Neural cell (in vitro differentiated cells): ENCODE measurements around the gene FYN. TPM values are rescaled to one million over a fixed set of nuclear protein-coding genes. Genes with fewer than 3 reads are reported as not detected.

Experiments used
- H2AFZ ChIP-seq: fragments of 200-600, 300-800 bp; sonication (generic), shearing (Covaris generic); 2 replicates; pipeline ENCODE4 v1.6.0; 2014; ENCODE audit warnings: low read depth, mild to moderate bottlenecking, antibody characterized with exemption, low read length, moderate library complexity
- H3F3A ChIP-seq: fragments of 200-600 bp; shearing (Covaris generic); 2 replicates; pipeline ENCODE4 v1.6.1; 2016; ENCODE audit warnings: mild to moderate bottlenecking, moderate library complexity, mixed read lengths, antibody characterized with exemption, low read length; ENCODE audit not compliant: insufficient read depth, poor library complexity, severe bottlenecking
- H3K27ac ChIP-seq: fragments of 200-600, 300-800 bp; sonication (generic), shearing (Covaris generic); 2 replicates; pipeline ENCODE4 v1.5.1; 2014; ENCODE audit warnings: mild to moderate bottlenecking, low read length, moderate library complexity
- H3K27me3 ChIP-seq: fragments of 300-800, 200-600 bp; sonication (generic), shearing (Covaris generic); 2 replicates; pipeline ENCODE4 v1.6.0; 2014; ENCODE audit warnings: mild to moderate bottlenecking, low read depth, low read length, moderate library complexity; ENCODE audit not compliant: insufficient read depth
- H3K36me3 ChIP-seq: fragments of 300-800, 200-600 bp; sonication (generic), shearing (Covaris generic); 2 replicates; pipeline ENCODE4 v1.5.1; 2014; ENCODE audit warnings: mild to moderate bottlenecking, antibody characterized with exemption, low read length, moderate library complexity; ENCODE audit not compliant: insufficient read depth
- H3K4me2 ChIP-seq: fragments of 300-800, 200-600 bp; sonication (generic), shearing (Covaris generic); 2 replicates; pipeline ENCODE4 v1.6.0; 2014; ENCODE audit warnings: mild to moderate bottlenecking, low read length
- H3K4me3 ChIP-seq: fragments of 300-800, 200-600 bp; sonication (generic), shearing (Covaris generic); 2 replicates; pipeline ENCODE4 v1.5.1; 2014; ENCODE audit warnings: mild to moderate bottlenecking, low read length, moderate library complexity
- H3K79me2 ChIP-seq: fragments of 200-600 bp; shearing (Covaris generic); replicated peaks from 2 replicates; pipeline ENCODE4 v1.6.0; 2014; ENCODE audit warnings: mild to moderate bottlenecking, low read length, moderate library complexity; ENCODE audit not compliant: insufficient read depth
- H3K9ac ChIP-seq: fragments of 300-800, 200-600 bp; sonication (generic), shearing (Covaris generic); 2 replicates; pipeline ENCODE4 v1.6.1; 2016; ENCODE audit warnings: mild to moderate bottlenecking, low read length, mixed read lengths
- H3K9me2 ChIP-seq: fragments of 200-600 bp; shearing (Covaris generic); 2 replicates; pipeline ENCODE4 v1.6.1; 2016; ENCODE audit warnings: mild to moderate bottlenecking, low read length, mixed read lengths; ENCODE audit not compliant: insufficient read depth
- H3K9me3 ChIP-seq: fragments of 200-600, 300-800 bp; sonication (generic), shearing (Covaris generic); 2 replicates; pipeline ENCODE4 v1.6.1; 2016; ENCODE audit warnings: mild to moderate bottlenecking, mixed run types, low read length, moderate library complexity, mixed read lengths
- H4K20me1 ChIP-seq: fragments of 200-600 bp; shearing (Covaris generic); 2 replicates; pipeline ENCODE4 v1.6.1; 2016; ENCODE audit warnings: mild to moderate bottlenecking, mixed run types; ENCODE audit not compliant: insufficient read depth
- EP300 ChIP-seq: fragments of 450-650 bp; conservative IDR thresholded peaks from 2 replicates; pipeline ENCODE4 v1.6.1; 2014; ENCODE audit warnings: antibody characterized with exemption, mild to moderate bottlenecking, moderate library complexity; ENCODE audit not compliant: poor library complexity, severe bottlenecking
- EZH2 ChIP-seq: fragments of 200-600, 300-800 bp; shearing (Covaris generic), sonication (generic); IDR thresholded peaks from 2 replicates; pipeline ENCODE4 v1.6.1; 2014; ENCODE audit warnings: antibody characterized with exemption, low read length, borderline replicate concordance, mild to moderate bottlenecking; ENCODE audit not compliant: insufficient read depth, poor library complexity, severe bottlenecking
- MXI1 ChIP-seq: fragments of 450-650 bp; conservative IDR thresholded peaks from 2 replicates; pipeline ENCODE4 v1.6.1; 2014; ENCODE audit warnings: antibody characterized with exemption, mild to moderate bottlenecking; ENCODE audit not compliant: poor library complexity, severe bottlenecking
- POLR2AphosphoS5 ChIP-seq: IDR thresholded peaks from 2 replicates; pipeline ENCODE4 v1.6.1; 2012
- RAD21 ChIP-seq: fragments of 450-650 bp; conservative IDR thresholded peaks from 2 replicates; pipeline ENCODE4 v1.6.1; 2014; ENCODE audit warnings: antibody characterized with exemption, mild to moderate bottlenecking, moderate library complexity
- SMC3 ChIP-seq: fragments of 450-650 bp; conservative IDR thresholded peaks from 2 replicates; pipeline ENCODE4 v1.6.1; 2014; ENCODE audit warnings: antibody characterized with exemption, mild to moderate bottlenecking, moderate library complexity; ENCODE audit not compliant: poor library complexity
- TAF1 ChIP-seq: IDR thresholded peaks from 2 replicates; pipeline ENCODE4 v1.6.1; 2012; ENCODE audit warnings: low read depth
- polyA plus RNA-seq: library from polyadenylated mRNA; depleted of rRNA; stranded (reverse); fragments of >200 nt; gene quantifications from 2 replicates; pipeline ENCODE4 v1.2.3, GENCODE V29; 2014
- TF ChIP-seq, protein P1 (sequence below): fragments of 450-650 bp; IDR thresholded peaks from 2 replicates; pipeline ENCODE4 v1.5.1; 2014; ENCODE audit warnings: antibody characterized with exemption, mild to moderate bottlenecking, moderate library complexity; ENCODE audit not compliant: poor library complexity, severe bottlenecking
- TF ChIP-seq, protein P2 (sequence below): IDR thresholded peaks from 2 replicates; pipeline ENCODE4 v1.6.1; 2012; ENCODE audit warnings: borderline replicate concordance

The FYN gene
- polyA plus RNA-seq, 1 donor from 2014 or later, result 277 TPM

DNA sequence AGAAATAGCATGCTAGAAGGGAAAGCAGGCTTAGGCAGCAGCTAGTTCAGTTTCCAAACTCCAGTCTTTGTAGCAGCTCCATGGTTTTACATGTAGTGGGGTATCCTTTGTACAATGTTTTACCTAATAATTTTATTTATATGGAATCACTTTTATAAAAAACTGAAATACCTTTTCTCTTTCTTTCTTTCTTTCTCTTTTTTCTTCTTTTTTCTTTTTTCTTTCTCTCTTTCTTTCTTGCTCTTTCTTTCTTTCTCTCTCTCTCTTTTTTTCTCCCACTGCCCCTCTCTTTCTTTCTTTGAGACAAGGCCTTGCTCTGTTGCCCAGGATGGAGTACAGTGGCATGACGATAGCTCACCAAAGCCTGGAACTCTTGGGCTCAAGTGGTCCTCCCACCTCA is 41.4 kb upstream of the FYN start:
- Histone ChIP-seq H3K79me2 (no peaks in the 10 kb centered on the region), H3K27me3 (no peaks in the 10 kb centered on the region), H3K9me3 (no peaks in the 10 kb centered on the region), H2AFZ (no peak overlapping the region), H3K27ac (no peak overlapping the region), H3K4me3 (no peak overlapping the region), H3F3A (no peaks in the 10 kb centered on the region), H3K36me3 (no peaks in the 10 kb centered on the region), H3K9ac (no peak overlapping the region), H3K4me2 (no peak overlapping the region), H4K20me1 (no peaks in the 10 kb centered on the region), H3K9me2 (no peaks in the 10 kb centered on the region)
- TF ChIP-seq EP300, result no peak
- TF ChIP-seq MXI1, result no peak
- no peak for TF ChIP-seq POLR2AphosphoS5
- TF ChIP-seq, protein P1, sequence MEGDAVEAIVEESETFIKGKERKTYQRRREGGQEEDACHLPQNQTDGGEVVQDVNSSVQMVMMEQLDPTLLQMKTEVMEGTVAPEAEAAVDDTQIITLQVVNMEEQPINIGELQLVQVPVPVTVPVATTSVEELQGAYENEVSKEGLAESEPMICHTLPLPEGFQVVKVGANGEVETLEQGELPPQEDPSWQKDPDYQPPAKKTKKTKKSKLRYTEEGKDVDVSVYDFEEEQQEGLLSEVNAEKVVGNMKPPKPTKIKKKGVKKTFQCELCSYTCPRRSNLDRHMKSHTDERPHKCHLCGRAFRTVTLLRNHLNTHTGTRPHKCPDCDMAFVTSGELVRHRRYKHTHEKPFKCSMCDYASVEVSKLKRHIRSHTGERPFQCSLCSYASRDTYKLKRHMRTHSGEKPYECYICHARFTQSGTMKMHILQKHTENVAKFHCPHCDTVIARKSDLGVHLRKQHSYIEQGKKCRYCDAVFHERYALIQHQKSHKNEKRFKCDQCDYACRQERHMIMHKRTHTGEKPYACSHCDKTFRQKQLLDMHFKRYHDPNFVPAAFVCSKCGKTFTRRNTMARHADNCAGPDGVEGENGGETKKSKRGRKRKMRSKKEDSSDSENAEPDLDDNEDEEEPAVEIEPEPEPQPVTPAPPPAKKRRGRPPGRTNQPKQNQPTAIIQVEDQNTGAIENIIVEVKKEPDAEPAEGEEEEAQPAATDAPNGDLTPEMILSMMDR, result no peak
- no peak for TF ChIP-seq EZH2
- TF ChIP-seq, protein P2, sequence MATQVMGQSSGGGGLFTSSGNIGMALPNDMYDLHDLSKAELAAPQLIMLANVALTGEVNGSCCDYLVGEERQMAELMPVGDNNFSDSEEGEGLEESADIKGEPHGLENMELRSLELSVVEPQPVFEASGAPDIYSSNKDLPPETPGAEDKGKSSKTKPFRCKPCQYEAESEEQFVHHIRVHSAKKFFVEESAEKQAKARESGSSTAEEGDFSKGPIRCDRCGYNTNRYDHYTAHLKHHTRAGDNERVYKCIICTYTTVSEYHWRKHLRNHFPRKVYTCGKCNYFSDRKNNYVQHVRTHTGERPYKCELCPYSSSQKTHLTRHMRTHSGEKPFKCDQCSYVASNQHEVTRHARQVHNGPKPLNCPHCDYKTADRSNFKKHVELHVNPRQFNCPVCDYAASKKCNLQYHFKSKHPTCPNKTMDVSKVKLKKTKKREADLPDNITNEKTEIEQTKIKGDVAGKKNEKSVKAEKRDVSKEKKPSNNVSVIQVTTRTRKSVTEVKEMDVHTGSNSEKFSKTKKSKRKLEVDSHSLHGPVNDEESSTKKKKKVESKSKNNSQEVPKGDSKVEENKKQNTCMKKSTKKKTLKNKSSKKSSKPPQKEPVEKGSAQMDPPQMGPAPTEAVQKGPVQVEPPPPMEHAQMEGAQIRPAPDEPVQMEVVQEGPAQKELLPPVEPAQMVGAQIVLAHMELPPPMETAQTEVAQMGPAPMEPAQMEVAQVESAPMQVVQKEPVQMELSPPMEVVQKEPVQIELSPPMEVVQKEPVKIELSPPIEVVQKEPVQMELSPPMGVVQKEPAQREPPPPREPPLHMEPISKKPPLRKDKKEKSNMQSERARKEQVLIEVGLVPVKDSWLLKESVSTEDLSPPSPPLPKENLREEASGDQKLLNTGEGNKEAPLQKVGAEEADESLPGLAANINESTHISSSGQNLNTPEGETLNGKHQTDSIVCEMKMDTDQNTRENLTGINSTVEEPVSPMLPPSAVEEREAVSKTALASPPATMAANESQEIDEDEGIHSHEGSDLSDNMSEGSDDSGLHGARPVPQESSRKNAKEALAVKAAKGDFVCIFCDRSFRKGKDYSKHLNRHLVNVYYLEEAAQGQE, result no peak
- TF ChIP-seq RAD21, result no peak
- TF ChIP-seq TAF1, result no peak

DNA sequence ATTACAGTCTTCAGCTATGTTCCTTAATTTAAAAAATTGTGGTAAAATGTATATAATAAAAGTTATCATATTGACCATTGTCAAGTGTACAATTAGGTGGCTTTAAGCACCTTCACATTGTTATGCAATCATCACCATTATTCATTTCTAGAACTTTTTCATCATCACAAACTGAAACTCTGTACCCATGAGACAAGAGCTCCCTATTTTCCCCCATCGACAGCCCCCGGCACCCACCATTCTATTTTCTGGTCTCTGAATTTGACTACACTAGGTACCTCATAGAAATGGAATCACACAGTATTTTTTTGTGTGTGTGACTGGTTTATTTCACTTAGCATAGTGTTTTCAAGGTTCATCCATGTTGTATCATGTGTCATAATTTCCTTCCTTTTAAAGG is 39.7 kb upstream of the FYN start:
- H2AFZ ChIP-seq, result no peak overlapping the region

More for the DNA sequence above, 39.7 kb upstream of the FYN start:
- Histone ChIP-seq H3K79me2 (no peaks in the 10 kb centered on the region), H3K9ac (no peak overlapping the region), H3K9me3 (no peaks in the 10 kb centered on the region), H3K4me3 (no peak overlapping the region), H3K9me2 (no peaks in the 10 kb centered on the region), H3K27me3 (no peaks in the 10 kb centered on the region), H4K20me1 (no peaks in the 10 kb centered on the region), H3F3A (no peaks in the 10 kb centered on the region), H3K27ac (no peak overlapping the region), H3K4me2 (no peak overlapping the region), H3K36me3 (no peaks in the 10 kb centered on the region)
- TF ChIP-seq, protein P1, result no peak
- no peak for TF ChIP-seq EZH2
- no peak for TF ChIP-seq SMC3
- TF ChIP-seq MXI1, result no peak
- TF ChIP-seq, protein P2, result no peak
- no peak for TF ChIP-seq TAF1
- TF ChIP-seq RAD21, result no peak
- TF ChIP-seq POLR2AphosphoS5, result no peak
- TF ChIP-seq EP300, result no peak
